CD4-positive, alpha-beta T cell (primary cell): ENCODE data around the gene ADGRL3. TPM values are rescaled to one million over a fixed set of nuclear protein-coding genes. Genes with fewer than 3 reads are reported as not detected.

Source experiments
- ATAC-seq: fragments of 200-7000 bp; cut with Tn5 transposase; one replicate; pipeline ENCODE4 v1.10.0; 2022; ENCODE audit warnings: mild to moderate bottlenecking; ENCODE audit not compliant: poor library complexity
- CTCF ChIA-PET: fragments of 350-600 bp; sonication (Branson Sonifier 250); formaldehyde crosslinking; loops from one replicate; lab custom pipeline; 2021; ENCODE audit warnings: antibody characterized with exemption, inconsistent platforms; lab: Charles Lee
- POLR2A ChIA-PET: fragments of 350-600 bp; sonication (Branson Sonifier 250); formaldehyde crosslinking; loops from one replicate; lab custom pipeline; 2021; ENCODE audit warnings: antibody characterized with exemption, inconsistent platforms; lab: Charles Lee
- DNase-seq, 14 experiments: peaks; one replicate each; pipeline ENCODE4 v3.0.0-alpha.2; 2013 to 2020; ENCODE audit warnings: mixed read lengths in 2 of 14
- H3K27ac ChIP-seq, 2 donors: one replicate each; pipeline versions ENCODE4 v1.5.1 to v1.7.0; 2013; ENCODE audit warnings: low read length in 2 of 2, low read depth in 1 of 2, mild to moderate bottlenecking in 1 of 2
- H3K27me3 ChIP-seq, 2 experiments: 1 replicate in 1 of 2; 2 replicates in 1 of 2; pipeline versions ENCODE4 v1.6.1 to v1.7.0; 2013; ENCODE audit warnings: low read length in 2 of 2, control low read depth in 1 of 2, mild to moderate bottlenecking in 1 of 2, moderate library complexity in 1 of 2; ENCODE audit not compliant: insufficient read depth in 2 of 2, control insufficient read depth in 1 of 2
- H3K36me3 ChIP-seq: one replicate; pipeline ENCODE4 v1.6.1; 2013; ENCODE audit warnings: low read length, control low read depth; ENCODE audit not compliant: insufficient read depth
- H3K4me1 ChIP-seq: one replicate; pipeline ENCODE4 v1.6.1; 2013; ENCODE audit warnings: low read length, control low read depth; ENCODE audit not compliant: insufficient read depth
- H3K4me3 ChIP-seq: one replicate; pipeline ENCODE4 v1.5.1; 2013; ENCODE audit warnings: mild to moderate bottlenecking, low read length, moderate library complexity
- H3K9me3 ChIP-seq, 2 experiments: 1 replicate in 1 of 2; 2 replicates in 1 of 2; pipeline versions ENCODE4 v1.6.1 to v1.7.0; 2013; ENCODE audit warnings: low read length in 2 of 2, mild to moderate bottlenecking in 2 of 2, control low read depth in 1 of 2, moderate library complexity in 1 of 2; ENCODE audit not compliant: control insufficient read depth in 1 of 2, insufficient read depth in 1 of 2
- H3K27ac Mint-ChIP-seq: one replicate; pipeline ENCODE4 v1.8.0; 2020; ENCODE audit warnings: mixed read lengths
- H3K27me3 Mint-ChIP-seq: one replicate; pipeline ENCODE4 v1.8.0; 2021; ENCODE audit warnings: mixed read lengths
- H3K36me3 Mint-ChIP-seq: one replicate; pipeline ENCODE4 v1.8.0; 2021; ENCODE audit warnings: low read depth, mixed read lengths
- H3K4me1 Mint-ChIP-seq: one replicate; pipeline ENCODE4 v1.8.0; 2021; ENCODE audit warnings: low read depth, mixed read lengths
- H3K4me3 Mint-ChIP-seq: one replicate; pipeline ENCODE4 v1.8.0; 2020; ENCODE audit warnings: mild to moderate bottlenecking, mixed read lengths
- H3K9me3 Mint-ChIP-seq: one replicate; pipeline ENCODE4 v1.8.0; 2020; ENCODE audit warnings: mixed read lengths
- intact Hi-C, 2 experiments: fragments of 100-400 bp; cut with DNase I in 1 of 2; cut with micrococcal nuclease in 1 of 2; formaldehyde crosslinking; loops; one replicate each; pipeline versions ENCODE4 v1.15.1 to v1.9.0; 2023 to 2025; cut with DNase I, micrococcal nuclease
- total RNA-seq, 174 experiments: library from RNA in 2 of 174; stranded (reverse) in 2 of 174; gene quantifications; one replicate each; pipeline ENCODE4 v1.2.3 and lab custom pipeline; 2021 to 2026
- TF ChIP-seq, protein P1 (sequence below): fragments of 200-600 bp; IDR thresholded peaks from one replicate; pipeline ENCODE4 v1.8.0; 2022; ENCODE audit warnings: antibody characterized with exemption, mild to moderate bottlenecking

ADGRL3 gene
- total RNA-seq, 2 experiments from 2014 or later, result not detected

DNA sequence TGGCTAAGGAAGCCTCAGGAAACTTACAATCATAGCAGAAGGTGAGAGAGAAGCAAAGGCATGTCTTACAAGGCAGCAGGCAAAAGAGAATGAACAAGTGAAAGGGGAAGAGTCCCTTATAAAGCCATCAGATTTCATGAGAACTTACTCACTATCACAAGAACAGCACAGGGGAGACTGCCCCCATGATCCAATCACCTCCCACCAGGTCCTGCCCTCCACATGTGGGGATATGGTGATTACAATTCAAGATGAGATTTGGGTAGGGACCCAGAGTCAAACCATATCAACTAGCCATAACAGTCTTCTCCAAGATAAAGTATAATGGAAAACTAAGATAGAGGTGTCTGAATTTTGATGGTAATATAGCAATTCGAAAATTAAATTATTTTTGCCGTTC lies 534.3 kb downstream of the ADGRL3 start:
- ChIA-PET POLR2A (no interaction called here), CTCF (no interaction called here)
- H3K27me3 Mint-ChIP-seq, result no peaks in the 10 kb centered on the region
- no peaks in the 10 kb centered on the region for H3K36me3 Mint-ChIP-seq
- H3K9me3 ChIP-seq, result peaks cover 4 to 5% of the 10 kb centered on the region in 2 experiments
- no peak overlapping the region for H3K27ac Mint-ChIP-seq
- DNase-seq (no peak), ATAC-seq (no peak)
- H3K4me1 Mint-ChIP-seq, result no peaks in the 10 kb centered on the region
- intact Hi-C loops, result no loop called here
- H3K4me3 ChIP-seq, result no peak overlapping the region
- H3K4me1 ChIP-seq, result no peaks in the 10 kb centered on the region
- peaks cover 13% of the 10 kb centered on the region for H3K9me3 Mint-ChIP-seq
- H3K36me3 ChIP-seq, result no peaks in the 10 kb centered on the region
- TF ChIP-seq, protein P1, sequence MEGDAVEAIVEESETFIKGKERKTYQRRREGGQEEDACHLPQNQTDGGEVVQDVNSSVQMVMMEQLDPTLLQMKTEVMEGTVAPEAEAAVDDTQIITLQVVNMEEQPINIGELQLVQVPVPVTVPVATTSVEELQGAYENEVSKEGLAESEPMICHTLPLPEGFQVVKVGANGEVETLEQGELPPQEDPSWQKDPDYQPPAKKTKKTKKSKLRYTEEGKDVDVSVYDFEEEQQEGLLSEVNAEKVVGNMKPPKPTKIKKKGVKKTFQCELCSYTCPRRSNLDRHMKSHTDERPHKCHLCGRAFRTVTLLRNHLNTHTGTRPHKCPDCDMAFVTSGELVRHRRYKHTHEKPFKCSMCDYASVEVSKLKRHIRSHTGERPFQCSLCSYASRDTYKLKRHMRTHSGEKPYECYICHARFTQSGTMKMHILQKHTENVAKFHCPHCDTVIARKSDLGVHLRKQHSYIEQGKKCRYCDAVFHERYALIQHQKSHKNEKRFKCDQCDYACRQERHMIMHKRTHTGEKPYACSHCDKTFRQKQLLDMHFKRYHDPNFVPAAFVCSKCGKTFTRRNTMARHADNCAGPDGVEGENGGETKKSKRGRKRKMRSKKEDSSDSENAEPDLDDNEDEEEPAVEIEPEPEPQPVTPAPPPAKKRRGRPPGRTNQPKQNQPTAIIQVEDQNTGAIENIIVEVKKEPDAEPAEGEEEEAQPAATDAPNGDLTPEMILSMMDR, result no peak
- H3K27me3 ChIP-seq, result no peaks in the 10 kb centered on the region
- no peak overlapping the region for H3K4me3 Mint-ChIP-seq
- no peak overlapping the region for H3K27ac ChIP-seq

DNA sequence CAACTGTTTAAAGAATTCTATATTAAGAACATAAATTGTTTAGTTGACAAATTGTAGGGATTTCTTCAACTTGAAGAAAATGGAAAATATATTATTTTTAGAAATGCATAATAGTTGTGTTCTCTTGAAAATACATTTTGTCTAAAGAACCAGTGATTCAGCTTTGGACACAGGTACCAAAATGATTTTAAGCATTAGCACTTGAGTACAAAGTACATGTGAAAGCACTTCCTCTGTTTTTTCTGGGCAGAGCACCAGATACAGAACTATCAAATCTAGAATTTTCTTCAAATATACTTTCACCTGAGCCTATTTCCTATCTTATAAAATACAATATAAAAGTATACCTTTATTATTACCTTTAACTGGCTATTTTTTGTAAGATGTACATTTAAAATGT lies 539.8 kb downstream of the ADGRL3 start:
- Mint-ChIP-seq H3K4me3 (no peak overlapping the region), H3K27ac (no peak overlapping the region), H3K4me1 (no peaks in the 10 kb centered on the region), H3K36me3 (no peaks in the 10 kb centered on the region), H3K9me3 (peaks cover 5% of the 10 kb centered on the region), H3K27me3 (no peaks in the 10 kb centered on the region)
- no peak for DNase-seq
- intact Hi-C loops, result no loop called here
- TF ChIP-seq, protein P1, result no peak
- CTCF ChIA-PET, result no interaction called here
- no peaks in the 10 kb centered on the region for H3K27me3 ChIP-seq
- H3K27ac ChIP-seq, result no peak overlapping the region
- no peak overlapping the region for H3K4me3 ChIP-seq
- no peaks in the 10 kb centered on the region for H3K4me1 ChIP-seq
- POLR2A ChIA-PET, result no interaction called here
- no peak for ATAC-seq
- peaks cover 0 to 15% of the 10 kb centered on the region in 2 experiments for H3K9me3 ChIP-seq
- H3K36me3 ChIP-seq, result no peaks in the 10 kb centered on the region

DNA sequence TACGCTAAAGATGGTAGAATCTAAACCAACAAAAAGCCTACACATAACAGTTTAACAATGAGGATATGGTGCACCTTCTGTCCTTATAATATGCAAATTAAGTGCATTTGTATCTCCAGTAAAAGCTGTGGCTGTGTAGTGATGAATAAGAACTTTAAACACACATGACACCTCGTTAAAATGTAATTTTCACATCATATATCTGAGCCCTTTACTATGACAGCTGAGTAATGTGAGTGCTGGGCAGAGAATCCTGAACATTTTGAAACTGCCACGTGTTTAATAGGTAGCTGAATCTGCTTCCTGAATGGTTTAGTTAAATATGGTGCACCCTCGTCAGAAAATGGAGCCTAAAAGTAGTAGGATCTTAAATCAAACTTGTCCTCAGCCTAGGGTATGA lies 540.8 kb downstream of the ADGRL3 start:
- Mint-ChIP-seq H3K9me3 (peaks cover 7% of the 10 kb centered on the region), H3K36me3 (no peaks in the 10 kb centered on the region), H3K27ac (no peak overlapping the region), H3K4me1 (no peaks in the 10 kb centered on the region), H3K27me3 (no peaks in the 10 kb centered on the region), H3K4me3 (no peak overlapping the region)
- Histone ChIP-seq H3K27ac (no peak overlapping the region), H3K36me3 (no peaks in the 10 kb centered on the region), H3K4me1 (no peaks in the 10 kb centered on the region), H3K9me3 (peaks cover 0 to 15% of the 10 kb centered on the region in 2 experiments), H3K27me3 (no peaks in the 10 kb centered on the region), H3K4me3 (no peak overlapping the region)
- ChIA-PET POLR2A (no interaction called here), CTCF (no interaction called here)
- intact Hi-C loops, result no loop called here
- no peak for ATAC-seq
- DNase-seq, result no peak
- TF ChIP-seq, protein P1, result no peak
